NCI-H2196 treated with DMSO at 0.1 percent for 48 hours (cell line): ENCODE results near the gene SIGLEC1.

Source experiments
- DNase-seq: peaks from one replicate; lab custom pipeline; 2025; ENCODE audit not compliant: unreplicated experiment; lab: John Stamatoyannopoulos, UW

SIGLEC1 gene

DNA sequence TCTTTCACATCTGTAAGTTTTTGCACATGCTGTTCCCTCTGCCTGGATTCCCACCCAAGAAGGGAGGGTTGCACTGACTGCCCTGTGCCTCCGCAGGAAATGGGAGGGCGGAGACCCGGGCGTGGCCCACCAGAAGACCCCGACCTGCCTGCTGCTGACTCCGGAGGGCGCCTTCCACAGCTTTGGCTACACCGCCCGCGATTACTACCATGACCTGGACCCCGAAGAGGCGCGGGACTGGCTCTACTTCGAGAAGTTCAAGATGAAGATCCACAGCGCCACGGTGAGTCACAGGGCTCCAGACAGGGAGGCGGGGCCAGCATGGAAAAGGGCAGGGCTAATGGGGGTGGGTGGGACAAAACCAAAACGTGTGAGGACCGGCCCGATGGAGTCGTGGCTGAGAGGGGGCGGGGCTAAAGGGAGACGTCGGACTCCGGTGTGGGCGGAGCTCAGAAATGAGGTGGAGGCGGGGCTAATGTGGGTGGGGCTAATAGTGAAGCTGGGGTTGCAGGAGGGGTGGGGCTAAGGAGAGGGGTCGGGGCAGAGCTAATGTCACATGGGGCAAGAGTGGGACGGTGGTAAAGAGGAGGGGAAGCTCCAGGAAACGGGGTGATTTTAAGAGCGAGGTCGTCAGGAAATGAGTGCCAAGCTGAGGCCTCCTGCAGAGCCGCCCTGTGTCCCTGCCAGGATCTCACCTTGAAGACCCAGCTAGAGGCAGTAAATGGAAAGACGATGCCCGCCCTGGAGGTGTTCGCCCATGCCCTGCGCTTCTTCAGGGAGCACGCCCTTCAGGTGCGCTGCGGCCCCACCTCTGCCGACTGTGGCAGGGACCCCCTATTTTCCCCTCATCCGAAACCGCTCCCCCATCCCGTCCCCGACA, 32.6 kb upstream of the SIGLEC1 start:
- DNase-seq: peak; percentile 51

GRCh38 chr20:3744037-3744436, 31.6 kb upstream of the SIGLEC1 start:
- no peak for DNase-seq

GRCh38 chr20:3743251-3743650, 30.9 kb upstream of the SIGLEC1 start:
- no peak for DNase-seq

- DNase-seq: no peak
Observed at GRCh38 chr20:3741836-3742458, 29.5 kb upstream of the SIGLEC1 start.

GRCh38 chr20:3740615-3741301, 28.4 kb upstream of the SIGLEC1 start:
- no peak for DNase-seq

DNA sequence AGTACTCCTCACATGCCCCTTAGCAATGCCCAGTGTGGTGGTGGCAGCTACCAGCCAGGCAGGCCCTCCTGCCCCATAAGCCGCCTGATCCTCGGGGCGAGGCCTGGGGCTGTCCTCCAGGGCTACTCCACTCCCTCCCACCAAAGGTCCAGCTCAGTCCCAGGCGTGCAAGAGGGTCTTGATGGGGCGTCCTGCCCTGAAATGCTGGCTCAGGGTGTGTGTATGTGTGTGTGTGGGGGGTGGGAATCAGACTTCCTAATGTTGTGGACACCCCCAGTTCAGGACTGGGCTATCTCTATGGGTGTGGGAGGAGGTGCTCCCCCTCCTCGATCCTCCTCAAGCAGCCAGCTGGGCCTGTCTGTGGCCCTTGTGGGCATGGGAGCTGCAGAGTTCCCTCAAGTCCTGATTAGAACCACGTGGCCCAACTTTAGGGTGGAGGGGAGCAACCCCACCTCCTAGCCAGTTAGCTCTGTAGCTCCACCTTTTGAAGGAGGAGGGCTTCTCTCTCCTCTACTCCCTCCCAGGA, 27.6 kb upstream of the SIGLEC1 start:
- no peak for DNase-seq

- no peak for DNase-seq
Observed at GRCh38 chr20:3739054-3739925, 26.9 kb upstream of the SIGLEC1 start.

- no peak for DNase-seq
Observed at GRCh38 chr20:3738111-3739053, 26.0 kb upstream of the SIGLEC1 start.

- DNase-seq: no peak
Observed at GRCh38 chr20:3735768-3736167, 23.4 kb upstream of the SIGLEC1 start.

- DNase-seq: no peak
Observed at GRCh38 chr20:3734111-3734843, 21.9 kb upstream of the SIGLEC1 start.

- no peak for DNase-seq
Observed at GRCh38 chr20:3733119-3733995, 21.0 kb upstream of the SIGLEC1 start.

GRCh38 chr20:3732327-3733118, 20.1 kb upstream of the SIGLEC1 start, which contains the start of gene HSPA12B:
TSS of gene HSPA12B (plus strand) at chr20:3732685. CDS start at chr20:3738675, 5,990 bp downstream.
- no peak for DNase-seq

DNA sequence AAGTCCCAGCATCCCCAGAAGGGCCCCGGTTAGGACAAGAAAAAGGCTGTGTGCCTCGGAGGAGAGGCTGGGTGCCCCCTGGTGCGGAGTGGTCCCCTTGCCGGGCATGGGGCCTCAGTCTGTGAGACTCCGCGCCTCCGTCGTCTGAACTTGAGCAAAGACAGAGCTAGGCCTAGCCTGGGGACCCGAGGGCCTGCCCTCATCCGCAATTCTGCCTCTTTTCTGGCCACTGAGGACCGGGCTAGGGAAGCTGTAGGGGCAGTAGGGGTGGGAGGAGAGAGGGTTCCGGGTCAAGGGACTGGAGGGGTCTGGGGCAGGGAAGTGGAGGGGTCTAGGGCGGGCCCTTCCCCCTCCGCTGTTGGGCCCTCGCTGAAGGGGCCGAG, 19.5 kb upstream of the SIGLEC1 start:
- no peak for DNase-seq

GRCh38 chr20:3730803-3731672, 18.6 kb upstream of the SIGLEC1 start:
- no peak for DNase-seq

- DNase-seq: no peak
Observed at GRCh38 chr20:3729811-3730540, 17.6 kb upstream of the SIGLEC1 start.
